ENCODE measurements around the gene CFAP100.

DNA sequence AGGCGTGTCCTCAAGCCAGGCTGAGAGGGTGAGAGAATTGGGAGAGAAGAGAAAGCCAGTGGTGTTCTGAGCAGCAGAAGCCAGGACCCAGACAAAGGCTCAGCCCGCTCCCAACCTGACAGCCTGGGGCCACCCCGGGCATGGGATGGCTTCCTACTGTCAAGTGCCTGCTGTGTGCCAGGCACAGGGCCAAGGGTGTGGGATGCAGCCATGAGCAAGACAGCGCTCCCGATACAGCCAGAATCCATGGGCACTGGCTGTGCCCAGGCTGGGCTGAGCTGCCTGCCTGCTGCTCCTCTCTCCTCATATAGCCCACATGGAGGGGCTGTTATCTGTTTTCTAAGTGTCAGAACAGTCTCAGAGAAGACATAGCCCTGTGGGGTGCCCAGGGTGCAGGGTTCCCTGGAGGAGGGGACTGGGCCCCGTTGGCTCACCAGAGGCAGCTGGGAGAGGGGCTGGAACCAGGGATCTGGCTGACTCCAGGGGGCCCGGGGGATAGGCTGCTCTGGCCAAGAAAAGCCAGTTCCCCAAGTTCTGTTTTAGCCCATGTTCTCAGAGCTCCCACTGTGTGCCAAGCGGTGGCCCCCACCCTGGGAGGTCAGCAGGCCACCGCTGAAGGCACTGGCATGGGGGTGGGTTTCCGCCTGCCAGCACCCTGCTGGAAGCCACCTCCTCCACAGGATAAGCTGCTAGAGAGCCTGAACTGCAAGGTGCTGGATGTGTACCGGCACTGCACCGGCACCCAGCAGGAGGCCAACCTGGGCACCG is 39.0 kb downstream of the CFAP100 start:
- TF ChIP-seq, protein P1, sequence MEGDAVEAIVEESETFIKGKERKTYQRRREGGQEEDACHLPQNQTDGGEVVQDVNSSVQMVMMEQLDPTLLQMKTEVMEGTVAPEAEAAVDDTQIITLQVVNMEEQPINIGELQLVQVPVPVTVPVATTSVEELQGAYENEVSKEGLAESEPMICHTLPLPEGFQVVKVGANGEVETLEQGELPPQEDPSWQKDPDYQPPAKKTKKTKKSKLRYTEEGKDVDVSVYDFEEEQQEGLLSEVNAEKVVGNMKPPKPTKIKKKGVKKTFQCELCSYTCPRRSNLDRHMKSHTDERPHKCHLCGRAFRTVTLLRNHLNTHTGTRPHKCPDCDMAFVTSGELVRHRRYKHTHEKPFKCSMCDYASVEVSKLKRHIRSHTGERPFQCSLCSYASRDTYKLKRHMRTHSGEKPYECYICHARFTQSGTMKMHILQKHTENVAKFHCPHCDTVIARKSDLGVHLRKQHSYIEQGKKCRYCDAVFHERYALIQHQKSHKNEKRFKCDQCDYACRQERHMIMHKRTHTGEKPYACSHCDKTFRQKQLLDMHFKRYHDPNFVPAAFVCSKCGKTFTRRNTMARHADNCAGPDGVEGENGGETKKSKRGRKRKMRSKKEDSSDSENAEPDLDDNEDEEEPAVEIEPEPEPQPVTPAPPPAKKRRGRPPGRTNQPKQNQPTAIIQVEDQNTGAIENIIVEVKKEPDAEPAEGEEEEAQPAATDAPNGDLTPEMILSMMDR (IDR thresholded peaks at IDR 0.05): no peak
- no peak for TF ChIP-seq EZH2 (IDR thresholded peaks at IDR 0.05)

Measured in neural progenitor cell (in vitro differentiated cells).